ENCODE results near the gene RELL1.

The RELL1 gene

GRCh38 chr4:37665333-37666320 lies 20.5 kb downstream of the RELL1 start:
- DNase-seq (ENCODE audit: low read depth): no peak

- DNase-seq (ENCODE audit: low read depth): no peak
Measured at GRCh38 chr4:37664696-37665095, 21.5 kb downstream of the RELL1 start.

GRCh38 chr4:37663552-37663951 lies 22.6 kb downstream of the RELL1 start:
- no peak for DNase-seq (ENCODE audit: low read depth)

- DNase-seq (ENCODE audit: low read depth): no peak
Measured at GRCh38 chr4:37662861-37663390, 23.2 kb downstream of the RELL1 start.

GRCh38 chr4:37662251-37662650 lies 23.9 kb downstream of the RELL1 start:
- no peak for DNase-seq (ENCODE audit: low read depth)

- DNase-seq (ENCODE audit: low read depth): peak; percentile 64
Measured at GRCh38 chr4:37661772-37662171, 24.4 kb downstream of the RELL1 start.

- DNase-seq (ENCODE audit: low read depth): no peak
Measured at GRCh38 chr4:37659696-37660095, 26.5 kb downstream of the RELL1 start.

- DNase-seq (ENCODE audit: low read depth): no peak
Measured at GRCh38 chr4:37656649-37657048, 29.5 kb downstream of the RELL1 start.

GRCh38 chr4:37653601-37654000 lies 32.6 kb downstream of the RELL1 start:
- no peak for DNase-seq (ENCODE audit: low read depth)

GRCh38 chr4:37652747-37653527 lies 33.2 kb downstream of the RELL1 start:
- no peak for DNase-seq (ENCODE audit: low read depth)

GRCh38 chr4:37651781-37652377 lies 34.3 kb downstream of the RELL1 start:
- no peak for DNase-seq (ENCODE audit: low read depth)

GRCh38 chr4:37650481-37650880 lies 35.7 kb downstream of the RELL1 start:
- no peak for DNase-seq (ENCODE audit: low read depth)

GRCh38 chr4:37649268-37649667 lies 36.9 kb downstream of the RELL1 start:
- no peak for DNase-seq (ENCODE audit: low read depth)

- peak; percentile 62 for DNase-seq (ENCODE audit: low read depth)
Measured at GRCh38 chr4:37648084-37648817, 37.9 kb downstream of the RELL1 start.

GRCh38 chr4:37646247-37646646 lies 39.9 kb downstream of the RELL1 start:
- DNase-seq (ENCODE audit: low read depth): no peak

GRCh38 chr4:37645736-37646135 lies 40.4 kb downstream of the RELL1 start:
- DNase-seq (ENCODE audit: low read depth): no peak

- no peak for DNase-seq (ENCODE audit: low read depth)
Measured at GRCh38 chr4:37644962-37645361, 41.2 kb downstream of the RELL1 start.

- DNase-seq (ENCODE audit: low read depth): no peak
Measured at GRCh38 chr4:37641886-37642849, 44.0 kb downstream of the RELL1 start.

- DNase-seq (ENCODE audit: low read depth): no peak
Measured at GRCh38 chr4:37641352-37641751, 44.8 kb downstream of the RELL1 start.

GRCh38 chr4:37639551-37640285 lies 46.5 kb downstream of the RELL1 start:
- DNase-seq (ENCODE audit: low read depth): no peak

Measured in HS-27A (cell line).